Measurements from ENCODE around the gene IFI27. TPM values are rescaled to one million over a fixed set of nuclear protein-coding genes. Genes with fewer than 3 reads are reported as not detected.

IFI27 gene
- total and polyA plus RNA-seq, 2 experiments from 2014 or later, result 2.6 to 6.6 TPM

- Histone ChIP-seq H3K27ac (no peak overlapping the region), H3K27me3 (no peaks in the 10 kb centered on the region), H3K36me3 (no peaks in the 10 kb centered on the region), H3K9me3 (ENCODE audit: low read depth) (no peaks in the 10 kb centered on the region), H3K4me1 (ENCODE audit: low read depth) (no peaks in the 10 kb centered on the region), H3K4me3 (no peak overlapping the region)
- TF ChIP-seq CTCF (IDR thresholded peaks at IDR 0.05; ENCODE audit: low read depth, low read length), result no peak
- no peak for DNase-seq (ENCODE audit: low read depth in 1 of 2, low spot score in 1 of 2)
These were observed 6.9 kb upstream of the IFI27 start for GRCh38 chr14:94103554-94104150.

GRCh38 chr14:94104731-94105130, 5.8 kb upstream of the IFI27 start:
- Histone ChIP-seq H3K9me3 (ENCODE audit: low read depth) (no peaks in the 10 kb centered on the region), H3K27ac (no peak overlapping the region), H3K27me3 (no peaks in the 10 kb centered on the region), H3K36me3 (no peaks in the 10 kb centered on the region), H3K4me1 (ENCODE audit: low read depth) (no peaks in the 10 kb centered on the region), H3K4me3 (no peak overlapping the region)
- no peak for DNase-seq (ENCODE audit: low read depth in 1 of 2, low spot score in 1 of 2)
- TF ChIP-seq CTCF (IDR thresholded peaks at IDR 0.05; ENCODE audit: low read depth, low read length), result no peak

GRCh38 chr14:94109915-94110250, 653 bp upstream of the IFI27 start:
- no peaks in the 10 kb centered on the region for H3K4me1 ChIP-seq (ENCODE audit: low read depth)
- H3K4me3 ChIP-seq, result no peak overlapping the region
- H3K9me3 ChIP-seq (ENCODE audit: low read depth), result no peaks in the 10 kb centered on the region
- no peak overlapping the region for H3K27ac ChIP-seq
- TF ChIP-seq CTCF (IDR thresholded peaks at IDR 0.05; ENCODE audit: low read depth, low read length), result no peak
- no peaks in the 10 kb centered on the region for H3K27me3 ChIP-seq
- H3K36me3 ChIP-seq, result no peaks in the 10 kb centered on the region
- no peak for DNase-seq (ENCODE audit: low read depth in 1 of 2, low spot score in 1 of 2)

- no peaks in the 10 kb centered on the region for H3K27me3 ChIP-seq
- DNase-seq (ENCODE audit: low read depth in 1 of 2, low spot score in 1 of 2), result no peak
- H3K4me1 ChIP-seq (ENCODE audit: low read depth), result no peaks in the 10 kb centered on the region
- no peaks in the 10 kb centered on the region for H3K9me3 ChIP-seq (ENCODE audit: low read depth)
- no peaks in the 10 kb centered on the region for H3K36me3 ChIP-seq
- no peak for TF ChIP-seq CTCF (IDR thresholded peaks at IDR 0.05; ENCODE audit: low read depth, low read length)
- H3K4me3 ChIP-seq, result no peak overlapping the region
- no peak overlapping the region for H3K27ac ChIP-seq
These were observed 950 bp downstream of the IFI27 start for GRCh38 chr14:94111276-94112095.

GRCh38 chr14:94112513-94113063, 2.1 kb downstream of the IFI27 start:
- no peak for DNase-seq (ENCODE audit: low read depth in 1 of 2, low spot score in 1 of 2)
- no peaks in the 10 kb centered on the region for H3K27me3 ChIP-seq

More at GRCh38 chr14:94112513-94113063, 2.1 kb downstream of the IFI27 start:
- no peaks in the 10 kb centered on the region for H3K4me1 ChIP-seq (ENCODE audit: low read depth)
- no peaks in the 10 kb centered on the region for H3K36me3 ChIP-seq
- no peak overlapping the region for H3K27ac ChIP-seq
- no peaks in the 10 kb centered on the region for H3K9me3 ChIP-seq (ENCODE audit: low read depth)
- H3K4me3 ChIP-seq, result no peak overlapping the region
- TF ChIP-seq CTCF (IDR thresholded peaks at IDR 0.05; ENCODE audit: low read depth, low read length), result no peak

All from cardiac muscle cell (in vitro differentiated cells and primary cell).